GM21825 (cell line): ENCODE measurements around the gene SYNPO2.
"Not testable (repeated sequence)": the region's sequence is repeated elsewhere in the genome, so short reads cannot be mapped to it uniquely, and the experiment has no call there.

Experiments
- ATAC-seq: cut with Tn5 transposase; IDR thresholded peaks from one replicate; pipeline ENCODE4 v1.9.1; 2021; ENCODE audit warnings: mild to moderate bottlenecking, moderate library complexity; ENCODE audit not compliant: unreplicated experiment

Gene SYNPO2

GRCh38 chr4:118995693-118996391 lies 107.2 kb downstream of the SYNPO2 start:
- ATAC-seq, result no peak

GRCh38 chr4:118997601-118998000 lies 108.9 kb downstream of the SYNPO2 start:
- ATAC-seq, result no peak

- no peak for ATAC-seq
These were observed 111.3 kb downstream of the SYNPO2 start for GRCh38 chr4:118999919-119000318.

GRCh38 chr4:119000400-119000799 lies 111.7 kb downstream of the SYNPO2 start:
- ATAC-seq, result no peak

GRCh38 chr4:119002476-119002875 lies 113.8 kb downstream of the SYNPO2 start:
- no peak for ATAC-seq

GRCh38 chr4:119003001-119003400 lies 114.3 kb downstream of the SYNPO2 start:
- ATAC-seq, result not testable (repeated sequence)

GRCh38 chr4:119005928-119006460 lies 117.3 kb downstream of the SYNPO2 start:
- no peak for ATAC-seq

GRCh38 chr4:119008761-119009160 lies 120.1 kb downstream of the SYNPO2 start:
- no peak for ATAC-seq

- not testable (repeated sequence) for ATAC-seq
These were observed 121.6 kb downstream of the SYNPO2 start for GRCh38 chr4:119010221-119010620.

- ATAC-seq, result no peak
These were observed 122.4 kb downstream of the SYNPO2 start for GRCh38 chr4:119010909-119011606.

GRCh38 chr4:119011607-119011988 lies 122.9 kb downstream of the SYNPO2 start:
- ATAC-seq, result no peak

GRCh38 chr4:119014658-119015057 lies 126.0 kb downstream of the SYNPO2 start:
- ATAC-seq, result no peak

GRCh38 chr4:119016636-119017035 lies 128.0 kb downstream of the SYNPO2 start:
- ATAC-seq, result no peak

GRCh38 chr4:119017636-119018035 lies 129.0 kb downstream of the SYNPO2 start:
- no peak for ATAC-seq

- ATAC-seq, result no peak
These were observed 131.5 kb downstream of the SYNPO2 start for GRCh38 chr4:119020158-119020557.

GRCh38 chr4:119022520-119022919 lies 133.9 kb downstream of the SYNPO2 start:
- ATAC-seq, result not testable (repeated sequence)

GRCh38 chr4:119024102-119024501 lies 135.4 kb downstream of the SYNPO2 start:
- ATAC-seq, result no peak

- no peak for ATAC-seq
These were observed 136.8 kb downstream of the SYNPO2 start for GRCh38 chr4:119025420-119025819.

GRCh38 chr4:119025916-119026661 lies 137.4 kb downstream of the SYNPO2 start:
- ATAC-seq, result no peak

- ATAC-seq, result no peak
These were observed 138.2 kb downstream of the SYNPO2 start for GRCh38 chr4:119026662-119027444.

GRCh38 chr4:119027811-119028210 lies 139.2 kb downstream of the SYNPO2 start:
- ATAC-seq, result no peak
